OCI-LY7 (cell line): ENCODE data around the gene GUCY1A2.

ENCODE experiments used
- EZH2phosphoT487 ChIP-seq: fragments of 200-600 bp; sonication (generic); IDR thresholded peaks from 2 replicates; pipeline ENCODE4 v1.6.1; 2018; ENCODE audit warnings: low read depth, borderline replicate concordance, mild to moderate bottlenecking, mixed run types, antibody characterized with exemption, low read length, moderate library complexity, mixed read lengths
- TF ChIP-seq, protein P1 (sequence below): fragments of 200-600 bp; sonication (generic); conservative IDR thresholded peaks from 2 replicates; pipeline ENCODE4 v1.5.1; 2014; ENCODE audit warnings: mild to moderate bottlenecking, antibody characterized with exemption, low read length, moderate library complexity, mixed read lengths

DNA sequence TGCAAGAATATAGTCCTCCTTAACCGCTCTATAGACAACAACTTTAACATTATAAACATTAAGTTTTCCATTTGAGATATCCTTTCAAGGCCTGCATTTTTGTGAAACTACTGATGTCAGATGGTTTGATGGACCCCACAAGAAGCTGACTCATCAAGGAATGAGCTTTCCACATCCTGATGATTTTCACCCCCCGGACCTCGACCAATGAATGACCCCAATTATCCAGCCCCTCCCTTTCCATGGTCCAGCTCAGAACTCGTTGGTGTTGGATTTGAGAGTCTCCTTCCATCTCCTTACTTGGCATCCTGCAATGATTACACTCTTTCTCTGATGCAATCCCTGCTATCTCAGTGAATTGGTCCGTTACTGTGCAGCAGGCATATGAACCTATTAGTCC is 31.8 kb upstream of the GUCY1A2 start:
- TF ChIP-seq, protein P1, sequence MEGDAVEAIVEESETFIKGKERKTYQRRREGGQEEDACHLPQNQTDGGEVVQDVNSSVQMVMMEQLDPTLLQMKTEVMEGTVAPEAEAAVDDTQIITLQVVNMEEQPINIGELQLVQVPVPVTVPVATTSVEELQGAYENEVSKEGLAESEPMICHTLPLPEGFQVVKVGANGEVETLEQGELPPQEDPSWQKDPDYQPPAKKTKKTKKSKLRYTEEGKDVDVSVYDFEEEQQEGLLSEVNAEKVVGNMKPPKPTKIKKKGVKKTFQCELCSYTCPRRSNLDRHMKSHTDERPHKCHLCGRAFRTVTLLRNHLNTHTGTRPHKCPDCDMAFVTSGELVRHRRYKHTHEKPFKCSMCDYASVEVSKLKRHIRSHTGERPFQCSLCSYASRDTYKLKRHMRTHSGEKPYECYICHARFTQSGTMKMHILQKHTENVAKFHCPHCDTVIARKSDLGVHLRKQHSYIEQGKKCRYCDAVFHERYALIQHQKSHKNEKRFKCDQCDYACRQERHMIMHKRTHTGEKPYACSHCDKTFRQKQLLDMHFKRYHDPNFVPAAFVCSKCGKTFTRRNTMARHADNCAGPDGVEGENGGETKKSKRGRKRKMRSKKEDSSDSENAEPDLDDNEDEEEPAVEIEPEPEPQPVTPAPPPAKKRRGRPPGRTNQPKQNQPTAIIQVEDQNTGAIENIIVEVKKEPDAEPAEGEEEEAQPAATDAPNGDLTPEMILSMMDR, result no peak
- no peak for TF ChIP-seq EZH2phosphoT487
